Stimulated activated CD8-positive, alpha-beta memory T cell treated with anti-CD3 and anti-CD28 coated beads, Interleukin-4, amount 100 ng/mL, for 4 hours (primary cell): ENCODE measurements around the gene TBC1D22B.
"Not testable (repeated sequence)": the region's sequence is repeated elsewhere in the genome, so short reads cannot be mapped to it uniquely, and the experiment has no call there.

Experiments used
- DNase-seq, 2 donors: peaks; one replicate each; pipeline ENCODE4 v3.0.0-alpha.2; 2020; ENCODE audit warnings: low read depth in 2 of 2, low spot score in 1 of 2

TBC1D22B gene

GRCh38 chr6:37303091-37303660 lies 45.6 kb downstream of the TBC1D22B start:
- DNase-seq, result no peak

GRCh38 chr6:37303891-37304503 lies 46.4 kb downstream of the TBC1D22B start:
- no peak for DNase-seq

GRCh38 chr6:37304766-37305165 lies 47.2 kb downstream of the TBC1D22B start:
- no peak for DNase-seq

GRCh38 chr6:37305841-37306425 lies 48.4 kb downstream of the TBC1D22B start:
- DNase-seq, result no peak

- DNase-seq, result no peak
These were observed 49.2 kb downstream of the TBC1D22B start for GRCh38 chr6:37306624-37307222.

- DNase-seq, result not testable (repeated sequence)
These were observed 49.9 kb downstream of the TBC1D22B start for GRCh38 chr6:37307484-37307883.

- DNase-seq, result no peak
These were observed 50.7 kb downstream of the TBC1D22B start for GRCh38 chr6:37308069-37308815.

GRCh38 chr6:37309046-37309445 lies 51.5 kb downstream of the TBC1D22B start:
- DNase-seq, result no peak

- no peak for DNase-seq
These were observed 52.1 kb downstream of the TBC1D22B start for GRCh38 chr6:37309692-37310091.

- DNase-seq, result no peak
These were observed 53.4 kb downstream of the TBC1D22B start for GRCh38 chr6:37310966-37311365.

- DNase-seq, result no peak
These were observed 54.3 kb downstream of the TBC1D22B start for GRCh38 chr6:37311741-37312473.

GRCh38 chr6:37313723-37314486 lies 56.3 kb downstream of the TBC1D22B start:
- no peak for DNase-seq

GRCh38 chr6:37314487-37315156 lies 57.0 kb downstream of the TBC1D22B start:
- DNase-seq, result no peak

GRCh38 chr6:37315157-37315515 lies 57.6 kb downstream of the TBC1D22B start:
- no peak for DNase-seq

- no peak for DNase-seq
These were observed 58.5 kb downstream of the TBC1D22B start for GRCh38 chr6:37316071-37316470.

- DNase-seq, result no peak
These were observed 59.9 kb downstream of the TBC1D22B start for GRCh38 chr6:37317312-37318038.

GRCh38 chr6:37319156-37319555 lies 61.6 kb downstream of the TBC1D22B start:
- DNase-seq, result no peak

GRCh38 chr6:37319856-37320480 lies 62.4 kb downstream of the TBC1D22B start:
- DNase-seq, result no peak

- no peak for DNase-seq
These were observed 63.1 kb downstream of the TBC1D22B start for GRCh38 chr6:37320646-37321045.
